Lung (tissue), 12 donors: ENCODE data around the gene GCNA. TPM values are rescaled to one million over a fixed set of nuclear protein-coding genes. Genes with fewer than 3 reads are reported as not detected.

ENCODE experiments used
- ATAC-seq: fragments of 200-7000 bp; cut with Tn5 transposase; one replicate; pipeline ENCODE4 v1.9.1; 2020; ENCODE audit warnings: moderate number of reproducible peaks; ENCODE audit not compliant: insufficient read depth, low FRiP score
- DNase-seq, 3 donors: peaks; one replicate each; pipeline ENCODE4 v3.0.0-alpha.2; 2013 to 2017
- H3K27ac ChIP-seq, 2 donors: one replicate each; pipeline ENCODE4 v1.5.1; 2013; ENCODE audit warnings: mild to moderate bottlenecking in 2 of 2, moderate library complexity in 2 of 2, control low read depth in 1 of 2, inconsistent platforms in 1 of 2, low read depth in 1 of 2, low read length in 1 of 2
- H3K27me3 ChIP-seq, 3 donors: one replicate each; pipeline ENCODE4 v1.5.1; 2013; ENCODE audit warnings: low read length in 2 of 3; ENCODE audit not compliant: control insufficient read depth in 3 of 3, insufficient read depth in 3 of 3
- H3K36me3 ChIP-seq, 4 donors: one replicate each; pipeline ENCODE4 v1.5.1; 2013; ENCODE audit warnings: low read length in 4 of 4, mild to moderate bottlenecking in 1 of 4, moderate library complexity in 1 of 4; ENCODE audit not compliant: control insufficient read depth in 4 of 4, insufficient read depth in 4 of 4
- H3K4me1 ChIP-seq, 5 donors: one replicate each; pipeline ENCODE4 v1.5.1; 2013; ENCODE audit warnings: low read length in 5 of 5, mild to moderate bottlenecking in 2 of 5, moderate library complexity in 1 of 5; ENCODE audit not compliant: control insufficient read depth in 5 of 5, insufficient read depth in 5 of 5
- H3K4me3 ChIP-seq: one replicate; pipeline ENCODE4 v1.5.1; 2013; ENCODE audit warnings: mild to moderate bottlenecking, control low read depth, moderate library complexity
- H3K9ac ChIP-seq, 2 donors: one replicate each; pipeline ENCODE4 v1.5.1; 2013; ENCODE audit warnings: low read length in 2 of 2, control low read depth in 1 of 2; ENCODE audit not compliant: insufficient read depth in 1 of 2
- H3K9me3 ChIP-seq, 4 donors: one replicate each; pipeline ENCODE4 v1.5.1; 2013; ENCODE audit warnings: low read length in 3 of 4, mild to moderate bottlenecking in 1 of 4, moderate library complexity in 1 of 4; ENCODE audit not compliant: control insufficient read depth in 4 of 4, insufficient read depth in 3 of 4
- CTCF ChIP-seq: IDR thresholded peaks from 2 replicates; pipeline ENCODE4 v1.5.1; 2012; ENCODE audit warnings: mild to moderate bottlenecking; ENCODE audit errors: control extremely low read depth, extremely low read depth
- WGBS, 2 donors: extraction: QIAGEN DNeasy Blood & Tissue Kit; methylation state at CpG; one replicate each; pipeline ENCODE4 v1.1.7; 2013; 5-methylcytosine and 5-hydroxymethylcytosine counted together
- polyA plus RNA-seq, 2 donors: library from polyadenylated mRNA; stranded (reverse); fragments of 200-250 nt; gene quantifications; one replicate each; pipeline ENCODE4 v1.2.1, GENCODE V29; 2013
- total RNA-seq, 2 donors: library from RNA; depleted of rRNA in 1 of 2; stranded (reverse); fragments of >200 nt in 1 of 2; gene quantifications; one replicate each; pipeline ENCODE4 v1.2.1, GENCODE V29; 2014 to 2021
- donor health status: control.
- donor health status: control.
- donor health status: Bipolar disorder and iron deficiency.
- donor health status: healthy.
- donor health status: DM: yes; HTN: yes; CAD: no.

Gene GCNA
- total and polyA plus RNA-seq, 4 donors, result 0.92 to 3.7 (median 1.8) TPM

- H3K4me1 ChIP-seq, result peaks cover 0 to 8% (median 5%) of the 10 kb centered on the region in 5 donors
- peaks cover 0 to 3% (median 0%) of the 10 kb centered on the region in 4 donors for H3K9me3 ChIP-seq
- no peak overlapping the region for H3K9ac ChIP-seq
- 84 to 90% methylated on average over 12 to 14 of the region's 14 CpGs for WGBS, 2 donors
- no peaks in the 10 kb centered on the region for H3K27me3 ChIP-seq
- H3K4me3 ChIP-seq, result no peak overlapping the region
- H3K27ac ChIP-seq, result no peak overlapping the region
- DNase-seq, result no peak
- no peak for TF ChIP-seq CTCF
- ATAC-seq, result no peak
- no peaks in the 10 kb centered on the region for H3K36me3 ChIP-seq
Observed at GRCh38 chrX:71627588-71628404, 49.6 kb downstream of the GCNA start.

- Histone ChIP-seq H3K4me3 (no peak overlapping the region), H3K4me1 (peaks cover 0 to 7% (median 0%) of the 10 kb centered on the region in 5 donors), H3K9ac (no peak overlapping the region), H3K36me3 (no peaks in the 10 kb centered on the region), H3K27me3 (no peaks in the 10 kb centered on the region), H3K27ac (no peak overlapping the region), H3K9me3 (peaks cover 0 to 3% (median 0%) of the 10 kb centered on the region in 4 donors)
- TF ChIP-seq CTCF, result no peak
- ATAC-seq, result no peak
- no peak for DNase-seq
- 78% methylated on average over 2 of the region's 2 CpGs for WGBS, 2 donors
Observed at GRCh38 chrX:71629467-71629866, 51.2 kb downstream of the GCNA start.

DNA sequence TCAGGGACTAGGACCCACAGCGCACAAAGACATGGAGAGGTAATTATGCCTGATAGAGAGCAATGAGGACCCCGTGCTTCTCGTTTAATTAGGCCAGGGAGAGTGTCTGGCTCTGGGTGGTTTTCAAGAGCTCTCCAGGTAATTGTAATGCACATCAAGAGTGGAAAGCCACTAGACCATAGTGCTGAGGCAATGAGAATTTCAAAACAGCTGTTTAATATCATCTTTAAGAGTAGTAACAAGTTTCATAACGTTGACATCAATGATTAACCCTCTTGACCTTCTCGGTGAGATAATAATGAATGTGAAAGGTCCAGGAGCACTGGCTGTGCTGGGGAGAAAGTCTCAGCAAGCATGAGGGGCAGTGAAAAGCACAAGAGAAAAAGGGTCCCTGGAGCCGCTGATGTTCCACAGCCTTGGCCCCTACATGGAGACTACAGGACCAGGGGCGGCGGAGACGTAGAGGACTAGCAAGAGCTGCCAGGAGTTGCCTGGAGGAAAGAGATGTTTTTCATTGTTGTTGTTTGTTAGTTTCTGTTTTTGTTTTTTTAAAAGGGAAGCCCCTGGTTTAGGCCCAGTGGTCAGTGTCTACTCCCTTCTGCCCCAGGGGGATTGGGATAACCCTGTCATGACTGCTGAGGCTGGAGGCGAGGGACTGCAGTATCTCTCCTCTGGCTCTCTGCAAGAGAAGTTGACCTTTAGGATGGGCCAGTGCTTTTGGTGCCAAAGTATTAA is 54.9 kb downstream of the GCNA start:
- H3K9me3 ChIP-seq, result peaks cover 0 to under 1% (median 0%) of the 10 kb centered on the region in 4 donors
- H3K36me3 ChIP-seq, result no peaks in the 10 kb centered on the region
- no peak overlapping the region for H3K4me3 ChIP-seq
- H3K27ac ChIP-seq, result no peak overlapping the region
- 75 to 80% methylated on average over 10 of the region's 10 CpGs for WGBS, 2 donors
- H3K27me3 ChIP-seq, result peaks cover 0 to 3% (median 0%) of the 10 kb centered on the region in 3 donors
- H3K9ac ChIP-seq, result no peak overlapping the region
- DNase-seq (peak in 1 of 3 donors; percentile 36), ATAC-seq (peak; percentile 31)
- H3K4me1 ChIP-seq, result peaks cover 0 to 12% (median 0%) of the 10 kb centered on the region in 5 donors
- no peak for TF ChIP-seq CTCF
